T-helper 9 cell (primary cell): ENCODE results near the gene RAB21.
"Not testable (repeated sequence)": the region's sequence is repeated elsewhere in the genome, so short reads cannot be mapped to it uniquely, and the experiment has no call there.

Experiments used
- DNase-seq: peaks from one replicate; pipeline ENCODE4 v3.0.0-alpha.2; 2020

Gene RAB21

GRCh38 chr12:71800177-71800576 lies 45.5 kb downstream of the RAB21 start:
- no peak for DNase-seq

DNA sequence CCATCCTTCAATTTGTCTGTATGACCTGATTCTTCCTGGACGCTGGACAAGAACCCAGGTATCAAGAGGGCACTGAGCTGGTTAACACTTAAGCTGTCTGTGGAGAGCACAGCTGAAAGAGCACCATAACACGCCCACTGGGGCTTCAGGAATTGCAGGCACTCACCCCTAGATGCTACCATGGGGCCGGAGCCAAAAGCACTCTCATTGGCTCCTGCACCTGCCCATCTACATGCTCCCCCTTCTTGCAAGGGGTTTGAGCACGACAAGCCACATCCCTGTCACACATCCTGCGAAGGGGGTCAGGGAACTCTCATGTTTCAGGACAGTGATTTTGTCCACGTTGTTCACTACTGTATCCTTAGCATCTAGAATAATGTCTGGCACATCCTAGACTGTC lies 49.8 kb downstream of the RAB21 start:
- DNase-seq: no peak

DNA sequence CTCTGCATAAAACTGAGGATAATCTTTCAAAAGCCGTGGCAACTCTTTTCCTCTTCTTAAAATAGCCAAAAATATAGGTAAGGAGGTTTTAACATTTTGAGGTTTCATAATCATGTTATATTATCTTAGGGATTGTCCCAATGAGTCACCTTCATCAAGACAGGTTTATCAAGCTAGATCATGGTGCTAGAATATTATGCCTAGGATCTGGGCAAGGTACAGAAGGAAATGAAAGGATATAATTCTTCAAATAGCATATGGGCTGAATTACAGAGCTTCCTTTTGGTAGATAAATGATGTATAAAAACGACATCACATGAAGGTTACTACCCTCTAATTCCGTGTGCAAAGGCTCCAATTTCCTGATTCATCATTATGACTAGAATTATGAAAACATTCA lies 56.3 kb downstream of the RAB21 start:
- DNase-seq: no peak

- DNase-seq: not testable (repeated sequence)
Measured at GRCh38 chr12:71815242-71815641, 60.6 kb downstream of the RAB21 start.

DNA sequence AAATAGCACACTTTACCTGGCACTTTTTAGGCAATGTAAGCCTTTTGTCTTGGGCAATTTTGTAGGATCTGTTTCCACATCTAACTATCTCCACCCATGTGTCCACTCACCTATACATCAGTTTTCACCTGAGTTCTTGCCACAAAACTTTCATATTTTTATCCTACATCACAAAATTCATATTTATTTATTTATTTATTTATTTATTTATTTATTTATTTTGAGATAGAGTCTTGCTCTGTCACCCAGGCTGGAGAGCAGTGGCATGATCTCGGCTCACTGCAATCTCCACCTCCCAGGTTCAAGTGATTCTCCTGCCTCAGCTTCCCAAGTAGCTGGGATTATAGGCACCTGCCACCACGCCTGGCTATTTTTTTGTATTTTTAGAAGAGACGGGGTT lies 67.4 kb downstream of the RAB21 start:
- not testable (repeated sequence) for DNase-seq

GRCh38 chr12:71828813-71829212 lies 74.2 kb downstream of the RAB21 start:
- no peak for DNase-seq

- no peak for DNase-seq
Measured at GRCh38 chr12:71837356-71837755, 82.7 kb downstream of the RAB21 start.

DNA sequence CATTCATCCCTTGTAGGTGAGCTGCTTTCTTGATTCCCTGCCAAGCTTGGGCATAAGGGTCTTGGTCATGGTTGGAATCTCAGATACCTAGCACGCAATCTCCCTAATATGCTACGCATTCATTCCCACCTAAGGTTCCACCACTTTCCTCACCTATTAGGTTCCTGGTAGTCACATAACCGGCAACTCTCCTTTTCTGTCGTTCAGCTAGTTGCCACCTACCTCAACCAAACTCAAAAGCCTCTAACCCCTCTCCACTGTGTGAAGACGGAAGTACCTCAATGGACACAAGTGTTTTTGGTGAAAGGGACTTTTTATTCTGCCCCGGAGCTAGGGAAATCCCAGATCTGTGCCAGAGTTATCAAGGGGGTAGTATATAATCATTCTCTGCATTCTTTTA lies 83.6 kb downstream of the RAB21 start:
- no peak for DNase-seq

DNA sequence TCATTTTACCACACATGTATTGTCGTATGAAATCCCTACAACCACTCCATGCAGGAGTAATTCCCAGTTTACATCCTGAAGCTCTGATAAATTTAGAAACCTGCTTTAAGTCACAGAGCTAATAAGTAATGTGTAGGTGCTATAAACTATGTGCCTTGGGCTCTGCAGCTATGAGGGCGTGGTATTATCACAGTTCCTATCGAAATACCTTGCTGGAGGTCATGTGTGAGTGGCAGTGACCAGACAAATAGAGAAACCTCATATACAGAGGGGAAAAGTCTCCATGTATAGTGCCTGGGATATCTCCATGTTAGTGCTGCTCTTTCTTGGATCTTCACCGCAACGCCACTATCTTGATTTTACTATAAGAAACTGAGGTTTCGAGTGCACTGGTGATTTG lies 84.0 kb downstream of the RAB21 start:
- no peak for DNase-seq

GRCh38 chr12:71840231-71840847 lies 85.7 kb downstream of the RAB21 start:
- DNase-seq: no peak

- no peak for DNase-seq
Measured at GRCh38 chr12:71846322-71846940, 91.8 kb downstream of the RAB21 start.

DNA sequence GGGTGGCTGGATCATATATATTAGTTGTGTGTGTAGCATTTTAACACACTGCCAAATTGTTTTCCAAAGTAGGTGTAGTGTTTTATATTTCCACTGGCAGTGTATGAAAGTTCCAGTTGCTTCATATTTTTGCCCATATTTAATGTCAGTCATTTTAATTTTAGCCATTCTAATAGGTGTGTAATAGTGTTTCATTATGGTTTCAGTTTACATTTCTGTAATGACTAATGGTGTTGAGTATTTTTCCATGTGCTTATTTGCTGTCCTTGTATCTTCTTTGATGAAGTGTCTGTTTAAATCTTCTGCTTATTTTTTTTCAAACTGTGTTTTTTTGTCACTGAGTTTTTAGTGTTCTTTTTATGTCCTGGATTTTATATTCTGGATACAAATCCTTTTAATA lies 93.5 kb downstream of the RAB21 start:
- no peak for DNase-seq

- no peak for DNase-seq
Measured at GRCh38 chr12:71849109-71849851, 94.6 kb downstream of the RAB21 start.
